GM18511 (cell line): ENCODE measurements around the gene C19orf44.
"Not testable (repeated sequence)": the region's sequence is repeated elsewhere in the genome, so short reads cannot be mapped to it uniquely, and the experiment has no call there.

ENCODE experiments used
- ATAC-seq: cut with Tn5 transposase; IDR thresholded peaks from one replicate; pipeline ENCODE4 v1.9.1; 2021; ENCODE audit warnings: mild to moderate bottlenecking, moderate library complexity; ENCODE audit not compliant: unreplicated experiment

C19orf44 gene

GRCh38 chr19:16495982-16496612, at the start of gene C19orf44, which contains the start of gene CALR3:
Gene C19orf44 (plus strand): TSS chr19:16496394. CDS start chr19:16500793, 4,399 bp downstream.
Gene CALR3 (minus strand): TSS chr19:16496167. CDS start chr19:16496129, 38 bp downstream.
- ATAC-seq: peak; percentile 97

GRCh38 chr19:16446724-16447368, 49.3 kb upstream of the C19orf44 start:
- ATAC-seq: no peak

GRCh38 chr19:16448872-16449271, 47.3 kb upstream of the C19orf44 start:
- ATAC-seq: not testable (repeated sequence)

- no peak for ATAC-seq
Measured at GRCh38 chr19:16449330-16449961, 46.7 kb upstream of the C19orf44 start.

GRCh38 chr19:16452325-16452724, 43.9 kb upstream of the C19orf44 start:
- no peak for ATAC-seq

- no peak for ATAC-seq
Measured at GRCh38 chr19:16454351-16454918, 41.8 kb upstream of the C19orf44 start.

- no peak for ATAC-seq
Measured at GRCh38 chr19:16455489-16455888, 40.7 kb upstream of the C19orf44 start.

- ATAC-seq: no peak
Measured at GRCh38 chr19:16456652-16457194, 39.5 kb upstream of the C19orf44 start.

GRCh38 chr19:16457195-16457953, 38.8 kb upstream of the C19orf44 start:
- ATAC-seq: no peak

GRCh38 chr19:16457954-16458331, 38.3 kb upstream of the C19orf44 start:
- ATAC-seq: no peak

- no peak for ATAC-seq
Measured at GRCh38 chr19:16458391-16459341, 37.5 kb upstream of the C19orf44 start.

- no peak for ATAC-seq
Measured at GRCh38 chr19:16459680-16460079, 36.5 kb upstream of the C19orf44 start.

GRCh38 chr19:16460454-16460853, 35.7 kb upstream of the C19orf44 start:
- ATAC-seq: no peak

- ATAC-seq: no peak
Measured at GRCh38 chr19:16461630-16462051, 34.6 kb upstream of the C19orf44 start.

GRCh38 chr19:16462757-16463250, 33.4 kb upstream of the C19orf44 start:
- no peak for ATAC-seq

- ATAC-seq: no peak
Measured at GRCh38 chr19:16463341-16463990, 32.7 kb upstream of the C19orf44 start.

- ATAC-seq: no peak
Measured at GRCh38 chr19:16463991-16464575, 32.1 kb upstream of the C19orf44 start.

- no peak for ATAC-seq
Measured at GRCh38 chr19:16465239-16465638, 31.0 kb upstream of the C19orf44 start.
